H9 (cell line): Measurements from ENCODE around the gene DDX60. TPM values are rescaled to one million over a fixed set of nuclear protein-coding genes. Genes with fewer than 3 reads are reported as not detected.

Experiments
- DNase-seq: peaks from one replicate; pipeline ENCODE4 v3.0.0-alpha.2; 2017
- H2AFZ ChIP-seq: one replicate; pipeline ENCODE4 v1.6.1; 2013; ENCODE audit warnings: mild to moderate bottlenecking, low read length, control low read depth, moderate library complexity
- H2AK5ac ChIP-seq: 2 replicates; pipeline ENCODE4 v1.6.1; 2013; ENCODE audit warnings: low read length, control low read depth, mixed read lengths; ENCODE audit not compliant: insufficient read length
- H2BK120ac ChIP-seq: one replicate; pipeline ENCODE4 v1.6.1; 2013; ENCODE audit warnings: low read depth, mild to moderate bottlenecking, low read length, control low read depth, inconsistent platforms; ENCODE audit not compliant: poor library complexity, severe bottlenecking
- H2BK12ac ChIP-seq: 2 replicates; pipeline ENCODE4 v1.6.1; 2013; ENCODE audit warnings: low read length, control low read depth, mixed read lengths, low read depth; ENCODE audit not compliant: insufficient read length
- H2BK15ac ChIP-seq: 2 replicates; pipeline ENCODE4 v1.6.1; 2013; ENCODE audit warnings: low read depth, low read length, control low read depth
- H2BK20ac ChIP-seq: one replicate; pipeline ENCODE4 v1.6.1; 2013; ENCODE audit warnings: low read depth, mild to moderate bottlenecking, low read length, control low read depth, inconsistent platforms; ENCODE audit not compliant: poor library complexity, severe bottlenecking
- H2BK5ac ChIP-seq: 2 replicates; pipeline ENCODE4 v1.6.1; 2013; ENCODE audit warnings: low read length, control low read depth, mixed read lengths; ENCODE audit not compliant: insufficient read length
- H3K14ac ChIP-seq: 2 replicates; pipeline ENCODE4 v1.6.1; 2013; ENCODE audit warnings: low read length, control low read depth; ENCODE audit not compliant: insufficient read depth
- H3K18ac ChIP-seq: 2 replicates; pipeline ENCODE4 v1.6.1; 2013; ENCODE audit warnings: low read depth, mild to moderate bottlenecking, mixed read lengths, low read length, control low read depth; ENCODE audit not compliant: insufficient read length
- H3K23ac ChIP-seq: 2 replicates; pipeline ENCODE4 v1.6.1; 2013; ENCODE audit warnings: low read length, control low read depth, mixed read lengths, low read depth; ENCODE audit not compliant: insufficient read length
- H3K23me2 ChIP-seq: 2 replicates; pipeline ENCODE4 v1.6.1; 2013; ENCODE audit warnings: low read depth, mild to moderate bottlenecking, mixed read lengths, low read length, control low read depth; ENCODE audit not compliant: insufficient read length, poor library complexity, severe bottlenecking
- H3K27ac ChIP-seq: 2 replicates; pipeline ENCODE4 v1.5.1; 2013; ENCODE audit warnings: low read length, control low read depth, mixed read lengths, low read depth; ENCODE audit not compliant: insufficient read length
- H3K27me3 ChIP-seq: 2 replicates; pipeline ENCODE4 v1.6.1; 2013; ENCODE audit warnings: low read length, control low read depth, inconsistent platforms; ENCODE audit not compliant: insufficient read depth
- H3K4ac ChIP-seq: 2 replicates; pipeline ENCODE4 v1.6.1; 2013; ENCODE audit warnings: low read depth, mild to moderate bottlenecking, control low read depth, inconsistent platforms, low read length, moderate library complexity
- H3K4me1 ChIP-seq: 2 replicates; pipeline ENCODE4 v1.6.1; 2013; ENCODE audit warnings: low read length, control low read depth, inconsistent platforms; ENCODE audit not compliant: insufficient read depth
- H3K4me2 ChIP-seq: 2 replicates; pipeline ENCODE4 v1.6.1; 2013; ENCODE audit warnings: low read length, control low read depth, mixed read lengths; ENCODE audit not compliant: insufficient read length, insufficient read depth
- H3K56ac ChIP-seq: 2 replicates; pipeline ENCODE4 v1.6.1; 2013; ENCODE audit warnings: low read depth, mild to moderate bottlenecking, mixed read lengths, low read length, control low read depth; ENCODE audit not compliant: insufficient read length
- H3K79me1 ChIP-seq: 2 replicates; pipeline ENCODE4 v1.6.1; 2013; ENCODE audit warnings: low read depth, mild to moderate bottlenecking, moderate library complexity, low read length, control low read depth, inconsistent platforms; ENCODE audit not compliant: insufficient read depth, poor library complexity, severe bottlenecking
- H3K79me2 ChIP-seq: 2 replicates; pipeline ENCODE4 v1.6.1; 2013; ENCODE audit warnings: low read length, control low read depth, inconsistent platforms; ENCODE audit not compliant: insufficient read depth
- H3K9ac ChIP-seq: 2 replicates; pipeline ENCODE4 v1.6.1; 2013; ENCODE audit warnings: low read length, control low read depth, mixed read lengths; ENCODE audit not compliant: insufficient read length; ENCODE audit errors: extremely low read depth
- H3K9me3 ChIP-seq: one replicate; pipeline ENCODE4 v1.6.1; 2013; ENCODE audit warnings: low read depth, low read length, inconsistent platforms; ENCODE audit not compliant: control insufficient read depth
- H3T11ph ChIP-seq: one replicate; pipeline ENCODE4 v1.6.1; 2013; ENCODE audit warnings: mild to moderate bottlenecking, low read length, control low read depth, inconsistent platforms
- H4K20me1 ChIP-seq: one replicate; pipeline ENCODE4 v1.6.1; 2013; ENCODE audit not compliant: control insufficient read depth, insufficient read length, insufficient read depth
- H4K5ac ChIP-seq: 2 replicates; pipeline ENCODE4 v1.6.1; 2013; ENCODE audit warnings: low read depth, mild to moderate bottlenecking, mixed read lengths, low read length, control low read depth; ENCODE audit not compliant: insufficient read length
- H4K8ac ChIP-seq: replicated peaks from 2 replicates; pipeline ENCODE4 v1.6.1; 2013; ENCODE audit warnings: low read length, control low read depth, mixed read lengths, low read depth; ENCODE audit not compliant: insufficient read length
- H4K91ac ChIP-seq: 2 replicates; pipeline ENCODE4 v1.6.1; 2013; ENCODE audit warnings: low read depth, mild to moderate bottlenecking, moderate library complexity, mixed read lengths, low read length, control low read depth; ENCODE audit not compliant: insufficient read length
- H3K27ac Mint-ChIP-seq, 3 experiments: 2 replicates in 2 of 3; 3 replicates in 1 of 3; pipeline ENCODE4 v1.8.0; 2020 to 2021; ENCODE audit warnings: mixed read lengths in 3 of 3, mild to moderate bottlenecking in 1 of 3, moderate library complexity in 1 of 3
- H3K27me3 Mint-ChIP-seq: 2 replicates; pipeline ENCODE4 v1.8.0; 2021; ENCODE audit warnings: low read depth, mild to moderate bottlenecking, moderate library complexity, mixed read lengths
- H3K36me3 Mint-ChIP-seq, 3 experiments: 2 replicates in 2 of 3; 3 replicates in 1 of 3; pipeline ENCODE4 v1.8.0; 2020 to 2021; ENCODE audit warnings: low read depth in 3 of 3, mixed read lengths in 3 of 3; ENCODE audit not compliant: insufficient read depth in 1 of 3
- H3K4me1 Mint-ChIP-seq, 2 experiments: 2 replicates each; pipeline ENCODE4 v1.8.0; 2020; ENCODE audit warnings: mixed read lengths in 2 of 2
- H3K4me3 Mint-ChIP-seq, 2 experiments: 2 replicates in 1 of 2; 3 replicates in 1 of 2; pipeline ENCODE4 v1.8.0; 2020 to 2021; ENCODE audit warnings: mild to moderate bottlenecking in 2 of 2, mixed read lengths in 2 of 2, moderate library complexity in 1 of 2
- H3K9me3 Mint-ChIP-seq, 2 experiments: 2 replicates in 1 of 2; 3 replicates in 1 of 2; pipeline ENCODE4 v1.8.0; 2020; ENCODE audit warnings: mild to moderate bottlenecking in 2 of 2, mixed read lengths in 2 of 2, moderate library complexity in 1 of 2
- CTCF ChIP-seq: fragments of 200-600 bp; sonication (generic); conservative IDR thresholded peaks from 3 replicates; pipeline ENCODE4 v1.8.0; 2021; ENCODE audit warnings: antibody characterized with exemption, mild to moderate bottlenecking
- WGBS: extraction: QIAGEN DNeasy Blood & Tissue Kit; methylation state at CpG from one replicate; pipeline ENCODE4 v1.1.7; 2013; ENCODE audit warnings: missing lambda C conversion rate, low lambda C conversion rate, mixed read lengths; ENCODE audit not compliant: insufficient read length; ENCODE audit errors: extremely low coverage; 5-methylcytosine and 5-hydroxymethylcytosine counted together
- total RNA-seq: library from RNA; stranded (reverse); gene quantifications from 2 replicates; pipeline ENCODE4 v1.2.1, GENCODE V29; 2021

DDX60 gene
- total RNA-seq, 1 experiment from 2014 or later = 3.9 TPM

GRCh38 chr4:168265327-168265726 is 53.2 kb downstream of the DDX60 start:
- Histone ChIP-seq H4K91ac (no peak overlapping the region), H2BK15ac (no peak overlapping the region), H3T11ph (no peak overlapping the region), H4K5ac (no peak overlapping the region), H2BK12ac (no peak overlapping the region), H3K4me1 (no peaks in the 10 kb centered on the region), H3K18ac (no peak overlapping the region), H2AFZ (no peak overlapping the region), H3K9ac (no peak overlapping the region), H2AK5ac (no peak overlapping the region), H4K8ac (no peak overlapping the region), H3K4me2 (no peak overlapping the region), H3K27me3 (no peaks in the 10 kb centered on the region), H3K23ac (no peak overlapping the region), H4K20me1 (no peaks in the 10 kb centered on the region), H2BK5ac (no peak overlapping the region), H2BK120ac (no peak overlapping the region), H3K23me2 (no peaks in the 10 kb centered on the region), H3K14ac (no peak overlapping the region), H3K79me1 (no peaks in the 10 kb centered on the region), H3K9me3 (no peaks in the 10 kb centered on the region), H2BK20ac (no peak overlapping the region), H3K4ac (no peak overlapping the region), H3K27ac (no peak overlapping the region), H3K56ac (no peak overlapping the region), H3K79me2 (no peaks in the 10 kb centered on the region)
- no CpG with 5 or more reads among the region's 1 CpG for WGBS
- Mint-ChIP-seq H3K9me3 (no peaks in the 10 kb centered on the region), H3K4me1 (no peaks in the 10 kb centered on the region), H3K4me3 (no peak overlapping the region), H3K36me3 (no peaks in the 10 kb centered on the region), H3K27me3 (no peaks in the 10 kb centered on the region), H3K27ac (no peak overlapping the region)
- TF ChIP-seq CTCF = no peak
- no peak for DNase-seq
